SK-N-SH (cell line): ENCODE measurements around the gene SMIM13. TPM values are rescaled to one million over a fixed set of nuclear protein-coding genes. Genes with fewer than 3 reads are reported as not detected.
"Not testable (repeated sequence)": the region's sequence is repeated elsewhere in the genome, so short reads cannot be mapped to it uniquely, and the experiment has no call there.

ENCODE experiments used
- CTCF ChIA-PET: fragments of 300-600, 350-600 bp; formaldehyde crosslinking; extraction: SDS; loops from one replicate; lab custom pipeline; 2021; lab: Yijun Ruan, JAX
- POLR2A ChIA-PET: fragments of 350-600 bp; sonication (Branson Sonifier 250); formaldehyde crosslinking; extraction: SDS; loops from one replicate; lab custom pipeline; 2020; ENCODE audit warnings: antibody characterized with exemption, inconsistent platforms; lab: Yijun Ruan, JAX
- DNase-seq: peaks from one replicate; pipeline ENCODE4 v3.0.0; 2012
- H2AFZ ChIP-seq: fragments of 200-600 bp; sonication (generic); 2 replicates; pipeline ENCODE4 v1.8.1; 2016; ENCODE audit warnings: antibody characterized with exemption, mild to moderate bottlenecking, low read depth
- H3F3A ChIP-seq: fragments of 200-600 bp; sonication (generic); replicated peaks from 2 replicates; pipeline ENCODE3; 2016; ENCODE audit warnings: antibody characterized with exemption, mild to moderate bottlenecking; ENCODE audit not compliant: insufficient read depth
- H3K27ac ChIP-seq, 2 experiments: fragments of 200-500 bp in 1 of 2; fragments of 200-600 bp in 1 of 2; sonication (Bioruptor generic) in 1 of 2; sonication (generic), shearing (Covaris generic) in 1 of 2; 2 replicates each; pipeline versions ENCODE4 v1.5.1 to v1.6.1; 2014 to 2016; ENCODE audit warnings: low read depth in 2 of 2, inconsistent platforms in 1 of 2, low read length in 1 of 2, mild to moderate bottlenecking in 1 of 2, mixed read lengths in 1 of 2
- H3K27me3 ChIP-seq: fragments of 200-600 bp; sonication (generic), shearing (Covaris generic); 2 replicates; pipeline ENCODE4 v1.6.1; 2016; ENCODE audit warnings: mixed run types; ENCODE audit not compliant: insufficient read depth
- H3K36me3 ChIP-seq, 2 experiments: fragments of 200-500 bp in 1 of 2; fragments of 200-600 bp in 1 of 2; sonication (Bioruptor generic) in 1 of 2; sonication (generic) in 1 of 2; replicated peaks in 1 of 2; 2 replicates each; pipeline versions ENCODE3 to v1.5.1; 2014 to 2016; ENCODE audit warnings: low read length in 1 of 2, mild to moderate bottlenecking in 1 of 2; ENCODE audit not compliant: insufficient read depth in 2 of 2, control insufficient read depth in 1 of 2
- H3K4me1 ChIP-seq, 2 experiments: fragments of 200-500 bp in 1 of 2; fragments of 200-600 bp in 1 of 2; sonication (Bioruptor generic) in 1 of 2; sonication (generic), shearing (Covaris generic) in 1 of 2; 2 replicates each; pipeline versions ENCODE4 v1.5.1 to v1.6.1; 2014 to 2016; ENCODE audit warnings: low read depth in 1 of 2, low read length in 1 of 2, mixed run types in 1 of 2; ENCODE audit not compliant: insufficient read depth in 2 of 2, control insufficient read depth in 1 of 2
- H3K4me2 ChIP-seq: fragments of 200-600 bp; sonication (generic), shearing (Covaris generic); 2 replicates; pipeline ENCODE4 v1.6.1; 2017; ENCODE audit warnings: mixed run types
- H3K4me3 ChIP-seq, 2 experiments: fragments of 200-500 bp in 1 of 2; fragments of 200-600 bp in 1 of 2; sonication (Bioruptor generic) in 1 of 2; sonication (generic), shearing (Covaris generic) in 1 of 2; 2 replicates each; pipeline versions ENCODE4 v1.5.1 to v1.8.1; 2014 to 2016; ENCODE audit warnings: low read depth in 2 of 2, inconsistent platforms in 1 of 2, low read length in 1 of 2, mild to moderate bottlenecking in 1 of 2, mixed read lengths in 1 of 2, moderate library complexity in 1 of 2
- H3K79me2 ChIP-seq: fragments of 200-600 bp; sonication (generic); 2 replicates; pipeline ENCODE4 v1.8.1; 2017; ENCODE audit warnings: mild to moderate bottlenecking; ENCODE audit not compliant: insufficient read depth
- H3K9ac ChIP-seq: fragments of 200-600 bp; sonication (generic); 2 replicates; pipeline ENCODE4 v1.6.1; 2017; ENCODE audit warnings: mixed run types
- H3K9me2 ChIP-seq: fragments of 200-600 bp; sonication (generic); 2 replicates; pipeline ENCODE4 v1.6.1; 2017; ENCODE audit warnings: mixed run types
- H3K9me3 ChIP-seq: fragments of 200-600 bp; sonication (generic); 2 replicates; pipeline ENCODE4 v1.6.1; 2017; ENCODE audit warnings: mixed run types, mild to moderate bottlenecking, moderate library complexity
- H4K20me1 ChIP-seq: fragments of 200-600 bp; sonication (generic); 2 replicates; pipeline ENCODE4 v1.6.1; 2017; ENCODE audit warnings: mild to moderate bottlenecking, mixed run types; ENCODE audit not compliant: insufficient read depth
- CTCF ChIP-seq: fragments of 200-600 bp; sonication (generic); IDR thresholded peaks from 2 replicates; pipeline ENCODE4 v1.6.1; 2017; ENCODE audit warnings: antibody characterized with exemption, mild to moderate bottlenecking, moderate library complexity
- ELF1 ChIP-seq: IDR thresholded peaks from 2 replicates; pipeline ENCODE4 v1.4.0; 2012
- EP300 ChIP-seq, 2 experiments: IDR thresholded peaks; 2 replicates each; pipeline versions ENCODE4 v1.4.0 to v1.6.1; 2012; ENCODE audit warnings: borderline replicate concordance in 1 of 2, low read depth in 1 of 2, low read length in 1 of 2
- FOSL2 ChIP-seq: IDR thresholded peaks from 2 replicates; pipeline ENCODE4 v1.4.0; 2012; ENCODE audit warnings: low read depth, mild to moderate bottlenecking, moderate library complexity, borderline replicate concordance
- FOXJ3 ChIP-seq: sonication (generic); formaldehyde crosslinking; IDR thresholded peaks from 2 replicates; pipeline ENCODE4 v1.5.1; 2020; ENCODE audit warnings: mild to moderate bottlenecking, missing genetic modification reagents
- FOXM1 ChIP-seq: IDR thresholded peaks from 2 replicates; pipeline ENCODE4 v1.4.0; 2012; ENCODE audit warnings: low read depth, mild to moderate bottlenecking
- GATA2 ChIP-seq: sonication (generic); formaldehyde crosslinking; IDR thresholded peaks from 2 replicates; pipeline ENCODE4 v1.5.0; 2020; ENCODE audit warnings: mild to moderate bottlenecking, missing genetic modification reagents
- JUND ChIP-seq: IDR thresholded peaks from 2 replicates; pipeline ENCODE4 v1.4.0; 2012
- MEF2A ChIP-seq: IDR thresholded peaks from 2 replicates; pipeline ENCODE4 v1.4.0; 2012; ENCODE audit warnings: low read depth, borderline replicate concordance
- MXI1 ChIP-seq: IDR thresholded peaks from 2 replicates; pipeline ENCODE4 v1.6.1; 2012; ENCODE audit warnings: mild to moderate bottlenecking, low read depth, low read length, improper control_type of control experiment
- NFIC ChIP-seq: IDR thresholded peaks from 2 replicates; pipeline ENCODE4 v1.4.0; 2012; ENCODE audit warnings: borderline replicate concordance
- POLR2AphosphoS5 ChIP-seq: IDR thresholded peaks from 2 replicates; pipeline ENCODE4 v1.6.1; 2012; ENCODE audit warnings: low read depth, low read length
- RAD21 ChIP-seq: IDR thresholded peaks from 2 replicates; pipeline ENCODE4 v1.6.1; 2012; ENCODE audit warnings: mild to moderate bottlenecking, low read length
- RCOR1 ChIP-seq: fragments of 150-350 bp; IDR thresholded peaks from 2 replicates; pipeline ENCODE4 v1.6.1; 2017; ENCODE audit warnings: antibody characterized with exemption, low read length
- REST ChIP-seq: IDR thresholded peaks from 2 replicates; pipeline ENCODE4 v1.6.1; 2012; ENCODE audit warnings: mild to moderate bottlenecking, low read depth, low read length, moderate library complexity
- RFX5 ChIP-seq: IDR thresholded peaks from 2 replicates; pipeline ENCODE4 v1.6.1; 2012; ENCODE audit warnings: mild to moderate bottlenecking, improper control_type of control experiment, low read length
- RXRA ChIP-seq: IDR thresholded peaks from 2 replicates; pipeline ENCODE4 v1.4.0; 2012; ENCODE audit warnings: low read depth, mild to moderate bottlenecking, borderline replicate concordance
- SIN3A ChIP-seq: IDR thresholded peaks from 2 replicates; pipeline ENCODE4 v1.6.1; 2012; ENCODE audit warnings: low read depth, mild to moderate bottlenecking, low read length, moderate library complexity, borderline replicate concordance
- SMC3 ChIP-seq: IDR thresholded peaks from 2 replicates; pipeline ENCODE4 v1.6.1; 2012; ENCODE audit warnings: low read depth, low read length, improper control_type of control experiment
- TAF1 ChIP-seq: IDR thresholded peaks from 2 replicates; pipeline ENCODE4 v1.6.1; 2012; ENCODE audit warnings: low read depth, mild to moderate bottlenecking, low read length, moderate library complexity, borderline replicate concordance
- TCF12 ChIP-seq: IDR thresholded peaks from 2 replicates; pipeline ENCODE4 v1.4.0; 2012
- TEAD4 ChIP-seq: IDR thresholded peaks from 2 replicates; pipeline ENCODE4 v1.4.0; 2012; ENCODE audit warnings: mild to moderate bottlenecking, borderline replicate concordance; ENCODE audit not compliant: insufficient read depth
- USF2 ChIP-seq: fragments of 150-350 bp; IDR thresholded peaks from 2 replicates; pipeline ENCODE4 v1.6.1; 2017; ENCODE audit warnings: antibody characterized with exemption, low read length, low read depth, borderline replicate concordance
- YY1 ChIP-seq: IDR thresholded peaks from 2 replicates; pipeline ENCODE4 v1.4.0; 2012; ENCODE audit warnings: low read depth, mild to moderate bottlenecking
- WGBS: methylation state at CpG from one replicate; pipeline ENCODE4 v1.1.6; 2017; ENCODE audit warnings: low lambda C conversion rate; 5-methylcytosine and 5-hydroxymethylcytosine counted together
- polyA plus RNA-seq, 3 experiments: library from polyadenylated mRNA; depleted of rRNA; stranded (reverse); fragments of >200 nt; gene quantifications; 2 replicates each; pipeline ENCODE4 v1.2.3, GENCODE V29; 2012
- TF ChIP-seq, protein P1 (sequence below): IDR thresholded peaks from 2 replicates; pipeline ENCODE4 v1.4.0; 2012; ENCODE audit warnings: low read depth, borderline replicate concordance
- TF ChIP-seq, protein P2 (sequence below): IDR thresholded peaks from 2 replicates; pipeline ENCODE4; 2012
- TF ChIP-seq, protein P3 (sequence below): IDR thresholded peaks from 2 replicates; pipeline ENCODE4 v1.4.0; 2012; ENCODE audit warnings: low read depth

The SMIM13 gene
- polyA plus RNA-seq, 1 of the 3 experiments (the other 2 are of a cell fraction) = 2.1 TPM

DNA sequence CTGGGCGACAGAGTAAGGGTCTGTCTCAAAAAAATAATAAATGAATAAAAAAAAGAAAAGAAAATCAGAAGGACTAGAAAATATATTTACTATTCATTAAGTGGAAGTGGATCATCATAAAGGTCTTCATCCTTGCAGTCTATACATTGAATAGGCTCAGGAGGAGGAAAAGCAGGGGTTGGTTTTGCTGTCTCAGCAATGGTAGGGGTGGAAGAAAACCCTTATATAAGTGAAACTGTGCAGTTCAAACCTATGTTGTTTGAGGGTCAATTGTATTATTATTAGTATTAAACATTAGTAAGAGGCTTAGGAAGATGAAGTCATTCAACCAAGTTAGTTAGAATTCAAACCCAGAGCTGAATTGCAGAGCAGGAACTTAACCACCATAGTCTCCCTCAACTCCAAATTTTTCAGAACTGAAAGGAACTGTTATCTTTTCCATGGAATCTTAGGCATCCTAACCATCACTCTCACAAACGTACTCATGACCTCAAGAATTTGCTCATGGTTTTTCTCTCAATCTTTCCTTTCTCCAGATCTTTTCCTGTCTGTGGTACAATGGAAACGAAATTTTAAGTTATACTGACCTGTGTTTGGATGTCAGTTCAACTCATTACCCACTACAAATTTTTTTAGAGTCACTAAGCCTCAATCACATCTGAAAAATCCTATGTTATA lies 7.7 kb upstream of the SMIM13 start (continued):
- TF ChIP-seq REST (no peak), NFIC (no peak), TCF12 (peak; percentile 64), RAD21 (no peak), SIN3A (no peak), ELF1 (no peak), MEF2A (no peak), MXI1 (no peak), SMC3 (no peak), CTCF (no peak), FOSL2 (no peak), TEAD4 (peak; percentile 66; the same call in 1 of the 2 replicates), YY1 (no peak), USF2 (no peak), FOXJ3 (CRISPR knock-in tag) (no peak), JUND (no peak), POLR2AphosphoS5 (no peak), FOXM1 (no peak), GATA2 (CRISPR knock-in tag) (no peak), RFX5 (no peak), EP300 (IDR thresholded peaks at IDR 0.05; ENCODE audit: borderline replicate concordance in 1 of 2, low read depth in 1 of 2, low read length in 1 of 2) (peak in 1 of 2 experiments; percentile 21; a peak in 1 of 4 replicates), RXRA (no peak), RCOR1 (no peak), TAF1 (no peak)
- TF ChIP-seq, protein P1, sequence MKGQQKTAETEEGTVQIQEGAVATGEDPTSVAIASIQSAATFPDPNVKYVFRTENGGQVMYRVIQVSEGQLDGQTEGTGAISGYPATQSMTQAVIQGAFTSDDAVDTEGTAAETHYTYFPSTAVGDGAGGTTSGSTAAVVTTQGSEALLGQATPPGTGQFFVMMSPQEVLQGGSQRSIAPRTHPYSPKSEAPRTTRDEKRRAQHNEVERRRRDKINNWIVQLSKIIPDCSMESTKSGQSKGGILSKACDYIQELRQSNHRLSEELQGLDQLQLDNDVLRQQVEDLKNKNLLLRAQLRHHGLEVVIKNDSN = no peak
- TF ChIP-seq, protein P2, sequence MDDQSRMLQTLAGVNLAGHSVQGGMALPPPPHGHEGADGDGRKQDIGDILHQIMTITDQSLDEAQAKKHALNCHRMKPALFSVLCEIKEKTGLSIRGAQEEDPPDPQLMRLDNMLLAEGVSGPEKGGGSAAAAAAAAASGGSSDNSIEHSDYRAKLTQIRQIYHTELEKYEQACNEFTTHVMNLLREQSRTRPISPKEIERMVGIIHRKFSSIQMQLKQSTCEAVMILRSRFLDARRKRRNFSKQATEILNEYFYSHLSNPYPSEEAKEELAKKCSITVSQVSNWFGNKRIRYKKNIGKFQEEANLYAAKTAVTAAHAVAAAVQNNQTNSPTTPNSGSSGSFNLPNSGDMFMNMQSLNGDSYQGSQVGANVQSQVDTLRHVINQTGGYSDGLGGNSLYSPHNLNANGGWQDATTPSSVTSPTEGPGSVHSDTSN = 0 out of 2 replicates have a peak, but pooled peaks have one; percentile 24
- TF ChIP-seq, protein P3, sequence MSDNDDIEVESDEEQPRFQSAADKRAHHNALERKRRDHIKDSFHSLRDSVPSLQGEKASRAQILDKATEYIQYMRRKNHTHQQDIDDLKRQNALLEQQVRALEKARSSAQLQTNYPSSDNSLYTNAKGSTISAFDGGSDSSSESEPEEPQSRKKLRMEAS = no peak

DNA sequence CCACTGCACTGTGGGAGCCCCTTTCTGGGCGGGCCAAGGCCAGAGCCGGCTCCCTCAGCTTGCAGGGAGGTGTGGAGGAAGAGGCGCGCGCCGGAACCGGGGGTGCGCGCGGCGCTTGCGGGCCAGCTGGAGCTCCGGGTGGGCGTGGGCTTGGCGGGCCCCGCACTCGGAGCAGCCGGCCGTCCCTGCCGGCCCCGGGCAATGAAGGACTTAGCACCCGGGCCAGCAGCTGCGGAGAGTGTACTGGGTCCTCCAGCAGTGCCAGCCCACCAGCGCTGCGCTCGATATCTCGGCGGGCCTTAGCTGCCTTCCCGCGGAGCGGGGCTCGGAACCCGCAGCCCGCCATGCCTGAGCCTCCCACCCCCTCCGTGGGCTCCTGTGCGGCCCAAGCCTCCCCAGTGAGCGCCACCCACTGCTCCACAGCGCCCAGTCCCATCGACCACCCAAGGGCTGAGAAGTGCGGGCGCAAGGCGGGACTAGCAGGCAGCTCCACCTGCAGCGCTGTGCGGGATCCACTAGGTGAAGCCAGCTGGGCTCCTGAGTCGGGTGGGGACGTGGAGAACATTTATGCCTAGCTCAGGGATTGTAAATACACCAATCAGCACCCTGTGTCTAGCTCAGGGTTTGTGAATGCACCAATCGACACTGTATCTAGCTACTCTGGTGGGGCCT lies 6.4 kb upstream of the SMIM13 start:
- DNase-seq, H3K79me2 ChIP-seq, H3K4me3 ChIP-seq, H2AFZ ChIP-seq, H3K27ac ChIP-seq, H3K36me3 ChIP-seq, H3F3A ChIP-seq, H3K9me3 ChIP-seq, H3K4me2 ChIP-seq, H3K9ac ChIP-seq, POLR2A ChIA-PET, H4K20me1 ChIP-seq, H3K4me1 ChIP-seq, H3K9me2 ChIP-seq, H3K27me3 ChIP-seq: not testable (repeated sequence)
- CTCF ChIA-PET = interaction anchor here (1.7 kb wide), 1 partner anchor 409 kb away, joined by 6 read pairs; no protein-coding TSS in a partner anchor
- WGBS = 94% methylated on average over 11 of the region's 47 CpGs
